ENCODE measurements around the gene PTPRD.
A peak's percentile ranks its signal among the peaks of the same experiment; 100 is the strongest.

PTPRD gene

GRCh38 chr9:8863886-8864544 lies 1748.8 kb downstream of the PTPRD start:
- H3K4me3 Mint-ChIP-seq = no peak overlapping the region
- H3K36me3 Mint-ChIP-seq (ENCODE audit: low read depth) = no peaks in the 10 kb centered on the region
- DNase-seq (no peak), ATAC-seq (no peak)
- H3K4me1 Mint-ChIP-seq = no peaks in the 10 kb centered on the region
- H3K27ac Mint-ChIP-seq = no peak overlapping the region
- H3K27me3 Mint-ChIP-seq = peaks cover 12% of the 10 kb centered on the region
- H3K9me3 Mint-ChIP-seq = no peaks in the 10 kb centered on the region

- Mint-ChIP-seq H3K27me3 (peaks cover 20% of the 10 kb centered on the region), H3K9me3 (no peaks in the 10 kb centered on the region), H3K4me3 (no peak overlapping the region), H3K27ac (no peak overlapping the region), H3K36me3 (ENCODE audit: low read depth) (no peaks in the 10 kb centered on the region), H3K4me1 (peaks cover 2% of the 10 kb centered on the region)
- ATAC-seq (no peak), DNase-seq (no peak)
These were observed 1749.7 kb downstream of the PTPRD start for GRCh38 chr9:8863069-8863468.

- Mint-ChIP-seq H3K4me3 (no peak overlapping the region), H3K9me3 (no peaks in the 10 kb centered on the region), H3K4me1 (peaks cover 4% of the 10 kb centered on the region), H3K27me3 (peaks cover 34% of the 10 kb centered on the region), H3K36me3 (ENCODE audit: low read depth) (no peaks in the 10 kb centered on the region), H3K27ac (no peak overlapping the region)
- DNase-seq = no peak
- ATAC-seq = no peak
These were observed 1751.9 kb downstream of the PTPRD start for GRCh38 chr9:8860925-8861324.

GRCh38 chr9:8860086-8860485 lies 1752.7 kb downstream of the PTPRD start:
- Mint-ChIP-seq H3K27me3 (peaks cover 38% of the 10 kb centered on the region), H3K9me3 (no peaks in the 10 kb centered on the region), H3K36me3 (ENCODE audit: low read depth) (no peaks in the 10 kb centered on the region), H3K4me1 (peaks cover 4% of the 10 kb centered on the region), H3K4me3 (no peak overlapping the region), H3K27ac (no peak overlapping the region)
- ATAC-seq = no peak
- no peak for DNase-seq

- ATAC-seq (no peak), DNase-seq (no peak)
- Mint-ChIP-seq H3K4me1 (peaks cover 4% of the 10 kb centered on the region), H3K27ac (no peak overlapping the region), H3K9me3 (no peaks in the 10 kb centered on the region), H3K27me3 (peaks cover 43% of the 10 kb centered on the region), H3K4me3 (no peak overlapping the region), H3K36me3 (ENCODE audit: low read depth) (no peaks in the 10 kb centered on the region)
These were observed 1753.4 kb downstream of the PTPRD start for GRCh38 chr9:8859416-8859815.

- Mint-ChIP-seq H3K4me1 (peaks cover 4% of the 10 kb centered on the region), H3K36me3 (ENCODE audit: low read depth) (no peaks in the 10 kb centered on the region), H3K9me3 (no peaks in the 10 kb centered on the region), H3K27me3 (peaks cover 43% of the 10 kb centered on the region), H3K4me3 (no peak overlapping the region), H3K27ac (no peak overlapping the region)
- DNase-seq (no peak), ATAC-seq (no peak)
These were observed 1754.1 kb downstream of the PTPRD start for GRCh38 chr9:8858596-8859161.

- peaks cover 4% of the 10 kb centered on the region for H3K4me1 Mint-ChIP-seq
- peak overlapping the region; percentile 17 for H3K4me3 Mint-ChIP-seq
- peak; percentile 27 for DNase-seq
- peaks cover 43% of the 10 kb centered on the region for H3K27me3 Mint-ChIP-seq
- no peak overlapping the region for H3K27ac Mint-ChIP-seq
- H3K9me3 Mint-ChIP-seq = no peaks in the 10 kb centered on the region
- no peaks in the 10 kb centered on the region for H3K36me3 Mint-ChIP-seq (ENCODE audit: low read depth)
- peak; percentile 53 for ATAC-seq
These were observed 1754.7 kb downstream of the PTPRD start for GRCh38 chr9:8857926-8858595.

- H3K27me3 Mint-ChIP-seq = peaks cover 43% of the 10 kb centered on the region
- peak; percentile 29 for ATAC-seq
- H3K4me1 Mint-ChIP-seq = peaks cover 4% of the 10 kb centered on the region
- H3K4me3 Mint-ChIP-seq = peak overlapping the region; percentile 42
- H3K9me3 Mint-ChIP-seq = no peaks in the 10 kb centered on the region
- peak; percentile 3 for DNase-seq
- no peaks in the 10 kb centered on the region for H3K36me3 Mint-ChIP-seq (ENCODE audit: low read depth)
- H3K27ac Mint-ChIP-seq = no peak overlapping the region
These were observed 1755.5 kb downstream of the PTPRD start for GRCh38 chr9:8857068-8857925.

GRCh38 chr9:8856396-8857067 lies 1756.3 kb downstream of the PTPRD start:
- Mint-ChIP-seq H3K27me3 (peaks cover 44% of the 10 kb centered on the region), H3K36me3 (ENCODE audit: low read depth) (no peaks in the 10 kb centered on the region), H3K27ac (no peak overlapping the region), H3K4me3 (peak overlapping the region; percentile 42), H3K9me3 (no peaks in the 10 kb centered on the region), H3K4me1 (peaks cover 4% of the 10 kb centered on the region)
- ATAC-seq = no peak
- no peak for DNase-seq

GRCh38 chr9:8855046-8855445 lies 1757.8 kb downstream of the PTPRD start:
- DNase-seq = no peak
- Mint-ChIP-seq H3K27ac (no peak overlapping the region), H3K9me3 (no peaks in the 10 kb centered on the region), H3K4me1 (peaks cover 4% of the 10 kb centered on the region), H3K27me3 (peaks cover 46% of the 10 kb centered on the region), H3K36me3 (ENCODE audit: low read depth) (no peaks in the 10 kb centered on the region), H3K4me3 (no peak overlapping the region)
- ATAC-seq = no peak

GRCh38 chr9:8852301-8852864 lies 1760.4 kb downstream of the PTPRD start:
- H3K4me1 Mint-ChIP-seq = peaks cover 2% of the 10 kb centered on the region
- no peaks in the 10 kb centered on the region for H3K9me3 Mint-ChIP-seq
- H3K4me3 Mint-ChIP-seq = no peak overlapping the region
- H3K27ac Mint-ChIP-seq = no peak overlapping the region
- peaks cover 33% of the 10 kb centered on the region for H3K27me3 Mint-ChIP-seq
- H3K36me3 Mint-ChIP-seq (ENCODE audit: low read depth) = no peaks in the 10 kb centered on the region
- DNase-seq (no peak), ATAC-seq (no peak)

GRCh38 chr9:8850914-8851313 lies 1761.9 kb downstream of the PTPRD start:
- no peak overlapping the region for H3K4me3 Mint-ChIP-seq
- ATAC-seq = no peak
- H3K36me3 Mint-ChIP-seq (ENCODE audit: low read depth) = no peaks in the 10 kb centered on the region
- peaks cover 20% of the 10 kb centered on the region for H3K27me3 Mint-ChIP-seq
- H3K27ac Mint-ChIP-seq = no peak overlapping the region
- H3K4me1 Mint-ChIP-seq = no peaks in the 10 kb centered on the region
- H3K9me3 Mint-ChIP-seq = no peaks in the 10 kb centered on the region
- no peak for DNase-seq

GRCh38 chr9:8845808-8846207 lies 1767.0 kb downstream of the PTPRD start:
- Mint-ChIP-seq H3K27me3 (peaks cover 8% of the 10 kb centered on the region), H3K9me3 (no peaks in the 10 kb centered on the region), H3K36me3 (ENCODE audit: low read depth) (no peaks in the 10 kb centered on the region), H3K4me3 (no peak overlapping the region), H3K27ac (no peak overlapping the region), H3K4me1 (no peaks in the 10 kb centered on the region)
- ATAC-seq (no peak), DNase-seq (no peak)

- peaks cover 6% of the 10 kb centered on the region for H3K27me3 Mint-ChIP-seq
- no peaks in the 10 kb centered on the region for H3K9me3 Mint-ChIP-seq
- DNase-seq = no peak
- no peaks in the 10 kb centered on the region for H3K36me3 Mint-ChIP-seq (ENCODE audit: low read depth)
- H3K4me3 Mint-ChIP-seq = no peak overlapping the region
- no peak for ATAC-seq
- no peak overlapping the region for H3K27ac Mint-ChIP-seq
- no peaks in the 10 kb centered on the region for H3K4me1 Mint-ChIP-seq
These were observed 1767.4 kb downstream of the PTPRD start for GRCh38 chr9:8845376-8845775.

All from activated naive CD8-positive, alpha-beta T cell treated with anti-CD3 and anti-CD28 coated beads, Interleukin-2, amount 50 U/mL, for 24 hours (primary cell).